HCT116 (cell line): Measurements from ENCODE around the gene EPHB2. TPM values are rescaled to one million over a fixed set of nuclear protein-coding genes. Genes with fewer than 3 reads are reported as not detected.

ENCODE experiments used
- ATAC-seq: fragments of 200-7000 bp; cut with Tn5 transposase; 2 replicates; pipeline ENCODE4 v1.9.1; 2020; ENCODE audit warnings: mild to moderate bottlenecking, moderate library complexity
- BruUV-seq: library from RNA; stranded (reverse); fragments of 400-500 nt; replicated peaks from 2 replicates; lab custom pipeline; 2021; lab: Mats Ljungman, UMichigan
- CTCF ChIA-PET: fragments of 300-600 bp; sonication (Branson Sonifier 250); formaldehyde crosslinking; loops from one replicate; lab custom pipeline; 2021; ENCODE audit warnings: antibody characterized with exemption; lab: Charles Lee
- POLR2A ChIA-PET: fragments of 300-600, 350-600 bp; sonication (Branson Sonifier 250); formaldehyde crosslinking; loops from one replicate; lab custom pipeline; 2021; ENCODE audit warnings: antibody characterized with exemption; lab: Charles Lee
- RAD21 ChIA-PET, 2 experiments: fragments of 300-600 bp; sonication (Branson Sonifier 250); formaldehyde crosslinking; loops; one replicate each; lab custom pipeline; 2023; ENCODE audit warnings: low total read pairs in 2 of 2; ENCODE audit not compliant: uncharacterized antibody in 2 of 2, unreplicated experiment in 2 of 2, low non-redundant PET in 1 of 2; lab: Charles Lee
- DNase-seq: peaks from one replicate; pipeline ENCODE4 v3.0.0-alpha.2; 2010; ENCODE audit warnings: low read depth, low spot score
- H2AFZ ChIP-seq: fragments of 200-600 bp; shearing (Covaris generic), sonication (generic); 2 replicates; pipeline ENCODE4 v1.6.1; 2017; ENCODE audit warnings: low read depth, mixed run types, mixed read lengths, antibody characterized with exemption, low read length; ENCODE audit not compliant: poor library complexity, severe bottlenecking
- H3K27ac ChIP-seq: 2 replicates; pipeline ENCODE4 v1.5.1; 2012; ENCODE audit warnings: low read depth, low read length
- H3K27me3 ChIP-seq: fragments of 200-600 bp; sonication (generic); 2 replicates; pipeline ENCODE4 v1.6.1; 2016; ENCODE audit warnings: mixed run types, low read length, mixed read lengths; ENCODE audit not compliant: insufficient read depth
- H3K36me3 ChIP-seq, 2 experiments: fragments of 200-500 bp in 1 of 2; fragments of 200-600 bp in 1 of 2; sonication (Bioruptor generic) in 1 of 2; sonication (generic) in 1 of 2; 2 replicates each; pipeline versions ENCODE4 v1.5.1 to v1.6.1; 2014 to 2016; ENCODE audit warnings: low read length in 2 of 2, inconsistent platforms in 1 of 2, mixed read lengths in 1 of 2, mixed run types in 1 of 2; ENCODE audit not compliant: insufficient read depth in 2 of 2, control insufficient read depth in 1 of 2
- H3K4me1 ChIP-seq, 2 experiments: fragments of 200-600 bp in 1 of 2; sonication (generic) in 1 of 2; 2 replicates each; pipeline versions ENCODE4 v1.5.1 to v1.6.1; 2012 to 2017; ENCODE audit warnings: low read length in 2 of 2, inconsistent platforms in 1 of 2, mild to moderate bottlenecking in 1 of 2, mixed read lengths in 1 of 2, mixed run types in 1 of 2, moderate library complexity in 1 of 2; ENCODE audit not compliant: insufficient read depth in 2 of 2, control insufficient read depth in 1 of 2
- H3K4me2 ChIP-seq: fragments of 200-600 bp; sonication (generic); 2 replicates; pipeline ENCODE4 v1.6.1; 2017; ENCODE audit warnings: mixed run types, low read length, mixed read lengths
- H3K4me3 ChIP-seq, 2 experiments: fragments of 200-600 bp in 1 of 2; sonication (generic) in 1 of 2; replicated peaks in 1 of 2; 2 replicates each; pipeline ENCODE4 v1.5.1; 2011 to 2016; ENCODE audit warnings: low read length in 2 of 2, control low read depth in 1 of 2, low read depth in 1 of 2, mild to moderate bottlenecking in 1 of 2, mixed read lengths in 1 of 2, mixed run types in 1 of 2
- H3K79me2 ChIP-seq: fragments of 200-600 bp; sonication (generic); 2 replicates; pipeline ENCODE4 v1.6.1; 2017; ENCODE audit warnings: mild to moderate bottlenecking, mixed run types, low read length, moderate library complexity, mixed read lengths; ENCODE audit not compliant: insufficient read depth
- H3K9ac ChIP-seq: fragments of 200-600 bp; sonication (generic); 2 replicates; pipeline ENCODE4 v1.6.1; 2016; ENCODE audit warnings: low read length, mixed read lengths
- H3K9me2 ChIP-seq: fragments of 200-600 bp; sonication (generic), shearing (Covaris generic); 2 replicates; pipeline ENCODE4 v1.6.1; 2017; ENCODE audit warnings: mixed run types, mild to moderate bottlenecking, moderate library complexity; ENCODE audit not compliant: insufficient read depth
- H3K9me3 ChIP-seq, 2 experiments: fragments of 200-500 bp in 1 of 2; fragments of 200-600 bp in 1 of 2; sonication (Bioruptor generic) in 1 of 2; sonication (generic) in 1 of 2; 2 replicates each; pipeline ENCODE4 v1.6.1; 2014 to 2017; ENCODE audit warnings: low read length in 2 of 2, mixed read lengths in 2 of 2, inconsistent platforms in 1 of 2, low read depth in 1 of 2, mild to moderate bottlenecking in 1 of 2, mixed run types in 1 of 2, moderate library complexity in 1 of 2; ENCODE audit not compliant: control insufficient read depth in 1 of 2, insufficient read depth in 1 of 2
- H4K20me1 ChIP-seq: fragments of 200-600 bp; sonication (generic), shearing (Covaris generic); 2 replicates; pipeline ENCODE4 v1.6.1; 2017; ENCODE audit warnings: mixed run types, mild to moderate bottlenecking, moderate library complexity; ENCODE audit not compliant: insufficient read depth
- CTCF ChIP-seq, 3 experiments: fragments of 200-600 bp in 1 of 3; sonication (generic) in 1 of 3; IDR thresholded peaks in 2 of 3; conservative IDR thresholded peaks in 1 of 3; 2 replicates each; pipeline ENCODE4 v1.5.1; 2012 to 2017; ENCODE audit warnings: low read depth in 2 of 3, low read length in 2 of 3, antibody characterized with exemption in 1 of 3, borderline replicate concordance in 1 of 3, control low read depth in 1 of 3, mild to moderate bottlenecking in 1 of 3, mixed read lengths in 1 of 3, mixed run types in 1 of 3, moderate library complexity in 1 of 3; ENCODE audit not compliant: insufficient read depth in 1 of 3
- EGR1 ChIP-seq: IDR thresholded peaks from 2 replicates; pipeline ENCODE4 v1.6.1; 2012; ENCODE audit warnings: low read depth
- EZH2 ChIP-seq: fragments of 200-600 bp; sonication (generic); IDR thresholded peaks from 2 replicates; pipeline ENCODE4 v1.6.1; 2017; ENCODE audit warnings: antibody characterized with exemption, mixed run types
- EZH2phosphoT487 ChIP-seq: fragments of 200-600 bp; IDR thresholded peaks from 2 replicates; pipeline ENCODE4 v1.6.1; 2018; ENCODE audit warnings: antibody characterized with exemption, borderline replicate concordance
- MAX ChIP-seq: IDR thresholded peaks from 2 replicates; pipeline ENCODE4 v1.6.1; 2012
- POLR2A ChIP-seq: IDR thresholded peaks from 2 replicates; pipeline ENCODE4 v1.7.0; 2011; ENCODE audit warnings: borderline replicate concordance; ENCODE audit not compliant: insufficient read depth, insufficient read length; ENCODE audit errors: extremely low read depth
- SIN3A ChIP-seq: IDR thresholded peaks from 2 replicates; pipeline ENCODE4 v1.6.1; 2012; ENCODE audit warnings: low read depth
- TCF7L2 ChIP-seq: IDR thresholded peaks from 2 replicates; pipeline ENCODE4 v1.7.0; 2011; ENCODE audit warnings: borderline replicate concordance, inconsistent platforms; ENCODE audit not compliant: insufficient read depth, insufficient read length; ENCODE audit errors: extremely low read depth
- YY1 ChIP-seq: IDR thresholded peaks from 2 replicates; pipeline ENCODE4 v1.6.1; 2011; ENCODE audit warnings: low read length, low read depth, moderate library complexity, mild to moderate bottlenecking; ENCODE audit not compliant: insufficient replicate concordance; ENCODE audit errors: extremely low read depth
- ZBTB33 ChIP-seq: IDR thresholded peaks from 2 replicates; pipeline ENCODE4 v1.6.1; 2011; ENCODE audit warnings: mild to moderate bottlenecking, low read length, moderate library complexity; ENCODE audit not compliant: insufficient replicate concordance; ENCODE audit errors: extremely low read depth
- intact Hi-C: fragments of 100-400 bp; cut with micrococcal nuclease; formaldehyde crosslinking; loops from 2 replicates; pipeline ENCODE4 v1.10.0; 2022
- total RNA-seq: library from RNA; stranded (reverse); gene quantifications from one replicate; pipeline ENCODE4 v1.2.1, GENCODE V29; 2021; ENCODE audit not compliant: unreplicated experiment

The EPHB2 gene
- total RNA-seq, 1 experiment from 2014 or later = 19.5 TPM

- no peaks in the 10 kb centered on the region for H3K4me1 ChIP-seq
- H3K27me3 ChIP-seq = no peaks in the 10 kb centered on the region
- H3K4me3 ChIP-seq = no peak overlapping the region
- no peaks in the 10 kb centered on the region for H4K20me1 ChIP-seq
- no peak overlapping the region for H3K27ac ChIP-seq
- no peaks in the 10 kb centered on the region for H3K36me3 ChIP-seq
- RAD21 ChIA-PET = no interaction called here
- POLR2A ChIA-PET = no interaction called here
- H3K9me3 ChIP-seq = no peaks in the 10 kb centered on the region
- intact Hi-C loops = no loop called here
- no peak for TF ChIP-seq YY1
- no peak for TF ChIP-seq EZH2
- no peak for TF ChIP-seq POLR2A
- no peak for TF ChIP-seq CTCF (IDR thresholded peaks at IDR 0.05 in 2 of 3, conservative IDR thresholded peaks at IDR 0.05 in 1 of 3; ENCODE audit: borderline replicate concordance in 1 of 3, insufficient read depth in 1 of 3, low read depth in 2 of 3, low read length in 2 of 3)
- no peak for TF ChIP-seq EGR1
- no peak for TF ChIP-seq EZH2phosphoT487
- TF ChIP-seq MAX = no peak
- TF ChIP-seq ZBTB33 = no peak
- no peak for TF ChIP-seq TCF7L2
- no peak for TF ChIP-seq SIN3A
- CTCF ChIA-PET = no interaction called here
- no peak overlapping the region for H3K4me2 ChIP-seq
- H2AFZ ChIP-seq = no peak overlapping the region
- no peaks in the 10 kb centered on the region for H3K79me2 ChIP-seq
- no peak for ATAC-seq
- no peaks in the 10 kb centered on the region for H3K9me2 ChIP-seq
- no TSS peak for BruUV-seq
- no peak overlapping the region for H3K9ac ChIP-seq
- no peak for DNase-seq
Measured at GRCh38 chr1:22767852-22768251, 57.2 kb downstream of the EPHB2 start.
